ENCODE data around the gene NDUFB10.
"Not testable (repeated sequence)": the region's sequence is repeated elsewhere in the genome, so short reads cannot be mapped to it uniquely, and the experiment has no call there.

The NDUFB10 gene

GRCh38 chr16:1960665-1961630, 1.6 kb downstream of the NDUFB10 start:
- DNase-seq (ENCODE audit: low spot score), result no peak
- in situ Hi-C loops (cut with MboI; ENCODE audit: low pct_unique_long_range_greater_than_20kb, low sequenced_read_pairs, unreplicated experiment), result no loop called here
- TF ChIP-seq CTCF (IDR thresholded peaks at IDR 0.05; ENCODE audit: extremely low read depth, insufficient read depth, missing control alignments), result no peak

GRCh38 chr16:1961651-1962067, 2.3 kb downstream of the NDUFB10 start:
- in situ Hi-C loops (cut with MboI; ENCODE audit: low pct_unique_long_range_greater_than_20kb, low sequenced_read_pairs, unreplicated experiment), result no loop called here
- no peak for DNase-seq (ENCODE audit: low spot score)
- TF ChIP-seq CTCF (IDR thresholded peaks at IDR 0.05; ENCODE audit: extremely low read depth, insufficient read depth, missing control alignments), result no peak

DNA sequence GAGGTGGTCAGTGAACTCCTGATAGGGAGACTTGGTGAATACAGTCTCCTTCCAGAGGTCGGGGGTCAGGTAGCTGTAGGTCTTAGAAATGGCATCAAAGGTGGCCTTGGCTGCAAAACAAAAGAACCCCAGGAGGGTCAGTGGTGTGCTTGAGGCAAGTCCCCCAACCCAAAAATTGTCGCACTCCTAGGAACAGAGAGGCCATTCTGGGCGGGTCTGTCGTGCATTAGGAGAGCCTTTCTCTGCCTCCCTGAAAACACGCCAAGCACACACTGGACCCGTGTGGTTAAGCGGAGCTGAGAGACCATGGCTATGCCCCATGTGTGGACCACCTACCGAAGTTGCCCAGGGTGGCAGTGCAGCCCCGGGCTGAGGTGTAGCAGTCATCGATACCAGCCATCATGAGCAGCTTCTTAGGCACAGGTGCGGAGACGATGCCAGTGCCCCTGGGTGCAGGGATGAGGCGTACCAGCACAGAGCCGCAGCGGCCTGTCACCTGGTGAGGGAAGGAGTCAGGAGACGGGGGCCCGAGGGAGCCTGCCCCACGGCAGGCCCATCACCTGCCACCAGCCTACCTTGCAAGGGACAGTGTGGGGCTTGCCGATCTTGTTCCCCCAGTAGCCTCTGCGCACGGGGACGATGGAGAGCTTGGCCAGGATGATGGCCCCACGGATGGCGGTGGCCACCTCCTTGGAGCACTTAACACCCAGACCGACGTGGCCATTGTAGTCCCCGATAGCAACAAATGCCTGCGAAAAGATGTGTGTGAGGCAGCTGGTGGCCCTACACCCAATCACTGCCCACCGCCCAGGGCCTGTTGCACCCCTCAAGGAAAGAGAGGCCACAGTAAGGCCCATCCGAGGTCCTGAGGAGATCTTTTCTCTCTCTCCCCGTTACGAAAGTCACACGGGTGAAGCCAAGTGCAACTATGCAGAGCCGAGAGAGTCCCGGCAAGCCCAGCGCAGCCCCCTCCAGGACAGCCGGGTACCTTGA, 3.1 kb downstream of the NDUFB10 start:
- in situ Hi-C loops (cut with MboI; ENCODE audit: low pct_unique_long_range_greater_than_20kb, low sequenced_read_pairs, unreplicated experiment); DNase-seq (ENCODE audit: low spot score): not testable (repeated sequence)

DNA sequence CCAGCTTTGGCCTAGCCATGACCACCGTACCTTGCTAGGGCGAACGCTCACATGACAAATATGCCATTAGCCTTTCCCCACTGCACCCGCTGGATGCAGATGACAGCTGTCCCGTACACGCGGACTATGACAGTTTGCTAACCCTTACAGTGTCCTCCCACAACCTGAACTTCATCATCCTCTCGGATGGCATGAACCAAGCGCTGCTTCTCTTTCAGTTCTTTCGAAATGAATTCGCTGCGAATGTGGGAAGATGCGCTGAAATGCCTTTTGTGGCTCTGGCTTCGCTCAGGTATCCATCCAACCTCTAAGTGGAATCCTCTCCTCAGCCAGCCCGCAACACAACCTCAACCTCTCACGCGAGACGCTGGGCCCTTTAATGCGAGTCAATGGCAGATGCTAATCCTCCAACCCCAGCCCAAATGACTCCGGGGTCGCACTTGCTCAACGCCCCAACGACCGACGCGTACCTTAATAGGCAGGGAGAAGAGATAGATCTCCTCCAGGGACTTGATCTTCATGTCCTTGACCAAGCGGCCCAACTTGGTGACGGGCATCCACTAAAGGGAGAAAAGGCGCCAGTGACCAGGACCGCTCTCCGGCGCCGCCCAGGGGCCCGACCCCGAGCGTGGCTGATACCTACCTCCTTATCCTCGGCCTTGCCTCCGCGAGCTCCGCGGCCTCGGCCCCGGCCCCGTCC, 4.6 kb downstream of the NDUFB10 start:
- DNase-seq (ENCODE audit: low spot score), result no peak
- TF ChIP-seq CTCF (IDR thresholded peaks at IDR 0.05; ENCODE audit: extremely low read depth, insufficient read depth, missing control alignments), result peak; percentile 23
- in situ Hi-C loops (cut with MboI; ENCODE audit: low pct_unique_long_range_greater_than_20kb, low sequenced_read_pairs, unreplicated experiment), result no loop called here

- TF ChIP-seq CTCF (IDR thresholded peaks at IDR 0.05; ENCODE audit: extremely low read depth, insufficient read depth, missing control alignments), result no peak
- in situ Hi-C loops (cut with MboI; ENCODE audit: low pct_unique_long_range_greater_than_20kb, low sequenced_read_pairs, unreplicated experiment), result no loop called here
- peak; percentile 100 for DNase-seq (ENCODE audit: low spot score)
Observed at GRCh38 chr16:1964506-1965395, 5.4 kb downstream of the NDUFB10 start, which contains the start of gene RPS2. TSS of gene RPS2 (minus strand) at chr16:1964826. CDS start at chr16:1964625, 201 bp downstream.

- in situ Hi-C loops (cut with MboI; ENCODE audit: low pct_unique_long_range_greater_than_20kb, low sequenced_read_pairs, unreplicated experiment), result no loop called here
- DNase-seq (ENCODE audit: low spot score), result no peak
- no peak for TF ChIP-seq CTCF (IDR thresholded peaks at IDR 0.05; ENCODE audit: extremely low read depth, insufficient read depth, missing control alignments)
Observed at GRCh38 chr16:1965396-1966001, 6.2 kb downstream of the NDUFB10 start.
